ENCODE data around the gene SGK1.
A peak's percentile ranks its signal among the peaks of the same experiment; 100 is the strongest.

- peak; percentile 80 to 95 (median 88) for TF ChIP-seq CTCF (IDR thresholded peaks at IDR 0.05)
- TF ChIP-seq POLR2A (IDR thresholded peaks at IDR 0.05): no peak
These were observed 143.8 kb downstream of the SGK1 start for GRCh38 chr6:134173936-134174671.
